GM18861 (cell line): ENCODE results near the gene PLIN5.

Experiments used
- ATAC-seq: cut with Tn5 transposase; IDR thresholded peaks from one replicate; pipeline ENCODE4 v1.9.1; 2021; ENCODE audit not compliant: unreplicated experiment

Gene PLIN5

GRCh38 chr19:4534836-4535658 lies at the start of gene PLIN5:
Gene PLIN5, minus strand, starts transcription at chr19:4535224. Its CDS starts 1,150 bp downstream, at chr19:4534074.
- ATAC-seq, result no peak

- no peak for ATAC-seq
These were observed 49.1 kb upstream of the PLIN5 start for GRCh38 chr19:4583961-4584669.

GRCh38 chr19:4582980-4583842 lies 48.2 kb upstream of the PLIN5 start:
- no peak for ATAC-seq

- no peak for ATAC-seq
These were observed 46.9 kb upstream of the PLIN5 start for GRCh38 chr19:4581666-4582553.

GRCh38 chr19:4580961-4581665 lies 46.1 kb upstream of the PLIN5 start:
- ATAC-seq, result no peak

GRCh38 chr19:4580021-4580901 lies 45.2 kb upstream of the PLIN5 start:
- no peak for ATAC-seq

GRCh38 chr19:4579389-4579788 lies 44.4 kb upstream of the PLIN5 start:
- no peak for ATAC-seq

GRCh38 chr19:4578552-4579248 lies 43.7 kb upstream of the PLIN5 start:
- ATAC-seq, result no peak

- no peak for ATAC-seq
These were observed 42.2 kb upstream of the PLIN5 start for GRCh38 chr19:4577020-4577782.

GRCh38 chr19:4576016-4576933 lies 41.3 kb upstream of the PLIN5 start:
- no peak for ATAC-seq

GRCh38 chr19:4575267-4576015 lies 40.4 kb upstream of the PLIN5 start:
- no peak for ATAC-seq

GRCh38 chr19:4573682-4574081 lies 38.7 kb upstream of the PLIN5 start:
- ATAC-seq, result no peak

- no peak for ATAC-seq
These were observed 36.4 kb upstream of the PLIN5 start for GRCh38 chr19:4571305-4571917.

GRCh38 chr19:4570916-4571304 lies 35.9 kb upstream of the PLIN5 start:
- no peak for ATAC-seq

GRCh38 chr19:4570402-4570801 lies 35.4 kb upstream of the PLIN5 start:
- ATAC-seq, result no peak
